K562 (cell line): ENCODE measurements around the gene CASKIN1. TPM values are rescaled to one million over a fixed set of nuclear protein-coding genes. Genes with fewer than 3 reads are reported as not detected.

ENCODE experiments used
- ATAC-seq: fragments of 200-7000 bp; cut with Tn5 transposase; 3 replicates; pipeline ENCODE4 v1.9.1; 2020; ENCODE audit warnings: moderate library complexity
- BruUV-seq: library from RNA; stranded (reverse); fragments of 400-500 nt; replicated peaks from 2 replicates; lab custom pipeline; 2021; lab: Mats Ljungman, UMichigan
- CTCF ChIA-PET: fragments of 300-600 bp; formaldehyde crosslinking; extraction: SDS; loops from one replicate; lab custom pipeline; 2021; ENCODE audit warnings: low intra/inter-chr PET ratio; lab: Yijun Ruan, JAX
- POLR2A ChIA-PET: fragments of 300-600, 350-650 bp; sonication (Branson Sonifier 250); formaldehyde crosslinking; extraction: SDS; loops from one replicate; lab custom pipeline; 2021; ENCODE audit warnings: antibody characterized with exemption, inconsistent platforms; lab: Yijun Ruan, JAX
- DNase-seq, 4 experiments: peaks; one replicate each; pipeline versions ENCODE4 v3.0.0 to v3.0.0-alpha.2; 2011 to 2018; ENCODE audit warnings: low spot score in 3 of 4, mixed read lengths in 3 of 4; ENCODE audit errors: extremely low read depth in 1 of 4
- FAIRE-seq: peaks from 2 replicates; lab custom pipeline; 2011; peaks lifted over from hg19 to GRCh38; lab: Jason Lieb, UNC
- H2AFZ ChIP-seq: 2 replicates; pipeline ENCODE4 v1.6.0; 2011; ENCODE audit warnings: low read depth, low read length, control low read depth, inconsistent platforms
- H3K27ac ChIP-seq: fragments of 200-600 bp; 3 replicates; pipeline ENCODE4 v1.8.0; 2011; ENCODE audit warnings: low read depth, mild to moderate bottlenecking, control low read depth, inconsistent platforms, low read length, moderate library complexity, mixed read lengths; ENCODE audit errors: extremely low read depth
- H3K27me3 ChIP-seq, 2 experiments: fragments of 300-600 bp in 1 of 2; 2 replicates in 1 of 2; 3 replicates in 1 of 2; pipeline versions ENCODE4 v1.6.0 to v1.8.0; 2011; ENCODE audit warnings: inconsistent platforms in 2 of 2, low read length in 2 of 2, mild to moderate bottlenecking in 1 of 2, mixed read lengths in 1 of 2, moderate library complexity in 1 of 2; ENCODE audit not compliant: control insufficient read depth in 2 of 2, insufficient read depth in 2 of 2
- H3K36me3 ChIP-seq: fragments of 300-600 bp; 3 replicates; pipeline ENCODE4 v1.8.0; 2011; ENCODE audit warnings: mild to moderate bottlenecking, low read length, inconsistent platforms; ENCODE audit not compliant: control insufficient read depth, insufficient read depth
- H3K4me1 ChIP-seq, 2 experiments: fragments of 200-600 bp in 1 of 2; replicated peaks in 1 of 2; 2 replicates in 1 of 2; 3 replicates in 1 of 2; pipeline versions ENCODE4 v1.5.1 to v1.8.0; 2011; ENCODE audit warnings: inconsistent platforms in 2 of 2, low read length in 2 of 2, mild to moderate bottlenecking in 1 of 2, mixed read lengths in 1 of 2, moderate library complexity in 1 of 2; ENCODE audit not compliant: control insufficient read depth in 2 of 2, insufficient read depth in 2 of 2
- H3K4me2 ChIP-seq: 2 replicates; pipeline ENCODE4 v1.6.1; 2011; ENCODE audit warnings: low read length, control low read depth, inconsistent platforms, mixed read lengths; ENCODE audit not compliant: insufficient read depth
- H3K4me3 ChIP-seq: fragments of 200-600 bp; sonication (generic), shearing (Covaris generic); 2 replicates; pipeline ENCODE4 v1.5.1; 2016; ENCODE audit warnings: control low read depth, inconsistent platforms
- H3K79me2 ChIP-seq: fragments of 200-600 bp; 3 replicates; pipeline ENCODE4 v1.8.0; 2011; ENCODE audit warnings: low read length, inconsistent platforms; ENCODE audit not compliant: control insufficient read depth, insufficient read depth
- H3K9ac ChIP-seq, 2 experiments: 2 replicates each; pipeline versions ENCODE4 v1.6.0 to v1.6.1; 2011; ENCODE audit warnings: low read depth in 2 of 2, low read length in 2 of 2, control low read depth in 1 of 2, inconsistent platforms in 1 of 2, mild to moderate bottlenecking in 1 of 2, mixed read lengths in 1 of 2; ENCODE audit not compliant: insufficient read depth in 1 of 2
- H3K9me1 ChIP-seq: one replicate; pipeline ENCODE4 v1.6.0; 2011; ENCODE audit warnings: inconsistent platforms, mild to moderate bottlenecking, low read length, moderate library complexity; ENCODE audit not compliant: control insufficient read depth, insufficient read depth
- H3K9me3 ChIP-seq: replicated peaks from 2 replicates; pipeline ENCODE4 v1.5.1; 2011; ENCODE audit warnings: low read depth, low read length, inconsistent platforms; ENCODE audit not compliant: control insufficient read depth, insufficient read depth
- H4K20me1 ChIP-seq: replicated peaks from 2 replicates; pipeline ENCODE4 v1.6.1; 2011; ENCODE audit warnings: low read length, inconsistent platforms, mixed read lengths; ENCODE audit not compliant: control insufficient read depth, insufficient read depth
- ARID1B ChIP-seq: fragments of 450-650 bp; IDR thresholded peaks from 2 replicates; pipeline ENCODE4 v1.6.1; 2016; ENCODE audit warnings: antibody characterized with exemption, mild to moderate bottlenecking, inconsistent platforms
- BCOR ChIP-seq: fragments of 450-650 bp; IDR thresholded peaks from 2 replicates; pipeline ENCODE4 v1.6.1; 2016
- ELF2 ChIP-seq: fragments of 250-450 bp; sonication (Bioruptor Pico); IDR thresholded peaks from 2 replicates; pipeline ENCODE4 v1.5.0; 2021; ENCODE audit warnings: mild to moderate bottlenecking
- ERF ChIP-seq: fragments of 450-650 bp; formaldehyde crosslinking; IDR thresholded peaks from 2 replicates; pipeline ENCODE4 v1.4.0; 2020; ENCODE audit warnings: mild to moderate bottlenecking, mixed read lengths
- FUS ChIP-seq: fragments of 200-400 bp; formaldehyde crosslinking; optimal IDR thresholded peaks from 2 replicates; pipeline ENCODE3; 2017; ENCODE audit warnings: low read depth, low read length
- HNRNPL ChIP-seq: fragments of 200-400 bp; formaldehyde crosslinking; IDR thresholded peaks from 2 replicates; pipeline ENCODE4 v1.6.1; 2017; ENCODE audit warnings: low read depth, mild to moderate bottlenecking, low read length
- KLF16 ChIP-seq: IDR thresholded peaks from 2 replicates; pipeline ENCODE4 v1.6.1; 2016; ENCODE audit warnings: antibody characterized with exemption
- MEIS2 ChIP-seq: fragments of 450-650 bp; IDR thresholded peaks from 2 replicates; pipeline ENCODE4 v1.6.1; 2014; ENCODE audit warnings: mild to moderate bottlenecking; ENCODE audit not compliant: partially characterized antibody
- NCOA4 ChIP-seq: fragments of 450-650 bp; IDR thresholded peaks from 2 replicates; pipeline ENCODE4 v1.6.1; 2018; ENCODE audit warnings: mild to moderate bottlenecking; ENCODE audit not compliant: partially characterized antibody
- NR2C1 ChIP-seq, 2 experiments: fragments of 450-650 bp; IDR thresholded peaks; 2 replicates each; pipeline ENCODE4 v1.6.1; 2017; ENCODE audit warnings: mild to moderate bottlenecking in 2 of 2, antibody characterized with exemption in 1 of 2, inconsistent platforms in 1 of 2, missing compliant biosample characterization in 1 of 2, missing genetic modification characterization in 1 of 2
- POLR2AphosphoS2 ChIP-seq: IDR thresholded peaks from 2 replicates; pipeline ENCODE4 v1.6.1; 2012; ENCODE audit warnings: low read length, improper control_type of control experiment
- RB1 ChIP-seq: fragments of 450-650 bp; IDR thresholded peaks from 2 replicates; pipeline ENCODE4 v1.6.1; 2017; ENCODE audit warnings: low read depth, mild to moderate bottlenecking
- SIRT6 ChIP-seq: IDR thresholded peaks from one replicate; pipeline ENCODE4 v1.6.1; 2012; ENCODE audit warnings: low read depth, mild to moderate bottlenecking, control low read depth, inconsistent platforms, low read length, moderate library complexity
- SMARCB1 ChIP-seq: IDR thresholded peaks from 2 replicates; pipeline ENCODE4 v1.6.1; 2011; ENCODE audit warnings: improper control_type of control experiment, low read depth; ENCODE audit not compliant: insufficient read length
- SNRNP70 ChIP-seq: fragments of 200-400 bp; formaldehyde crosslinking; optimal IDR thresholded peaks from 2 replicates; pipeline ENCODE3; 2017; ENCODE audit warnings: low read depth, low read length
- TFAM ChIP-seq: fragments of 250-450 bp; sonication (Bioruptor Pico); conservative IDR thresholded peaks from 2 replicates; pipeline ENCODE4 v1.5.0; 2021; ENCODE audit warnings: mild to moderate bottlenecking, moderate library complexity
- XRCC3 ChIP-seq: fragments of 450-650 bp; IDR thresholded peaks from 2 replicates; pipeline ENCODE4 v1.6.1; 2017; ENCODE audit warnings: mild to moderate bottlenecking, moderate library complexity
- ZBTB1 ChIP-seq: sonication (generic); formaldehyde crosslinking; IDR thresholded peaks from 2 replicates; pipeline ENCODE4 v1.8.1; 2023; ENCODE audit warnings: missing genetic modification reagents, low read depth, mild to moderate bottlenecking, borderline replicate concordance
- ZNF165 ChIP-seq: fragments of 250-450 bp; sonication (Bioruptor Pico); IDR thresholded peaks from 2 replicates; pipeline ENCODE4 v1.4.0; 2020; ENCODE audit warnings: borderline replicate concordance
- ZNF3 ChIP-seq: fragments of 250-450 bp; sonication (Bioruptor Pico); IDR thresholded peaks from 2 replicates; pipeline ENCODE4 v1.5.0; 2021; ENCODE audit warnings: mild to moderate bottlenecking, moderate library complexity
- ZNF449 ChIP-seq: fragments of 250-450 bp; sonication (Bioruptor Pico); IDR thresholded peaks from 2 replicates; pipeline ENCODE4 v1.8.0; 2022; ENCODE audit warnings: moderate library complexity, mild to moderate bottlenecking, inconsistent platforms
- ZNF644 ChIP-seq: fragments of 200-800 bp; sonication (Bioruptor generic); IDR thresholded peaks from 2 replicates; pipeline ENCODE4 v1.6.1; 2016; ENCODE audit warnings: low read depth, missing genetic modification characterization, missing compliant biosample characterization
- ZNF75A ChIP-seq: fragments of 450-650 bp; formaldehyde crosslinking; IDR thresholded peaks from 2 replicates; pipeline ENCODE4 v1.4.0; 2020; ENCODE audit warnings: mild to moderate bottlenecking
- ZNF766 ChIP-seq: fragments of 200-800 bp; sonication (Bioruptor generic); conservative IDR thresholded peaks from 2 replicates; pipeline ENCODE4 v1.6.1; 2016; ENCODE audit warnings: missing genetic modification characterization, missing compliant biosample characterization
- WGBS: fragments of 100-300 bp; shearing (Covaris generic); methylation state at CpG from one replicate; pipeline ENCODE4 v1.1.6; 2016; ENCODE audit warnings: low coverage, mixed read lengths; ENCODE audit not compliant: insufficient coverage; ENCODE audit errors: missing lambda C conversion rate; 5-methylcytosine and 5-hydroxymethylcytosine counted together
- in situ Hi-C: fragments of 300-500 bp; cut with MboI; formaldehyde crosslinking; loops from 4 replicates; pipeline ENCODE4 v1.15.0; 2018; ENCODE audit warnings: inconsistent platforms, mixed read lengths
- intact Hi-C: fragments of 100-400 bp; cut with micrococcal nuclease; formaldehyde crosslinking; loops from 2 replicates; pipeline ENCODE4 v1.14.2; 2022
- polyA plus RNA-seq, 8 experiments: library from polyadenylated mRNA; depleted of rRNA in 4 of 8; stranded (reverse) in 5 of 8; unstranded in 3 of 8; fragments of >200 nt; fragmentation: Nextera tagmentation in 2 of 8; fragmentation: Illumina TruSeq in 1 of 8; extraction: Ambion mirVana in 2 of 8; extraction: Trizol in 1 of 8; gene quantifications; 2 replicates each; pipeline versions ENCODE4 v1.2.1 to v1.2.3, GENCODE V29; 2011 to 2014; ENCODE audit warnings: inconsistent platforms in 1 of 8, missing spikeins in 1 of 8
- total RNA-seq, 7 experiments: library from RNA; depleted of rRNA in 6 of 7; stranded (reverse); fragments of >200 nt in 6 of 7; fragmentation: Illumina TruSeq in 2 of 7; extraction: Trizol in 2 of 7; gene quantifications; 2 replicates each; pipeline versions ENCODE4 v1.2.1 to v1.2.3, GENCODE V29; 2011 to 2021; ENCODE audit warnings: low replicate concordance in 1 of 7

Gene CASKIN1
- total and polyA plus RNA-seq, 9 of the 15 experiments (the other 6 are each of a cell fraction or from before 2014, with no cell fraction given) = 0.15 to 4.5 (median 1.5) TPM; not detected in 2

GRCh38 chr16:2154533-2155090 is 41.8 kb downstream of the CASKIN1 start:
- intact Hi-C loops (loop anchor here (2.0 kb wide), 1 partner anchor 96 kb away; the partner anchor contains the start of gene ECI1), in situ Hi-C loops (no loop called here)
- H3K4me1 ChIP-seq = peaks cover 29 to 71% of the 10 kb centered on the region in 2 experiments; a peak in 4 of 5 replicates
- H3K4me3 ChIP-seq = peak overlapping the region; percentile 55
- CTCF ChIA-PET = interaction anchor here (0.7 to 2.3 kb wide), 3 partner anchors 114 to 131 kb away, joined by 3 to 15 read pairs (median 4); no protein-coding TSS in a partner anchor
- peak overlapping the region; percentile 90 to 100 for H3K9ac ChIP-seq
- DNase-seq = no peak
- 2% methylated on average over 21 of the region's 23 CpGs for WGBS
- H4K20me1 ChIP-seq = peaks cover 61% of the 10 kb centered on the region
- peaks cover 27% of the 10 kb centered on the region for H3K9me1 ChIP-seq
- H3K36me3 ChIP-seq = peaks cover 55% of the 10 kb centered on the region
- H3K27ac ChIP-seq = peak overlapping the region; percentile 82
- H3K9me3 ChIP-seq = no peaks in the 10 kb centered on the region
- H3K4me2 ChIP-seq = peak overlapping the region; percentile 96
- no peaks in the 10 kb centered on the region for H3K27me3 ChIP-seq
- FAIRE-seq = no peak
- peaks cover 83% of the 10 kb centered on the region for H3K79me2 ChIP-seq
- BruUV-seq = TSS peak; percentile 86
- no peak overlapping the region for H2AFZ ChIP-seq
- no peak for ATAC-seq
- POLR2A ChIA-PET = interaction anchor here (0.6 to 5.1 kb wide), 45 partner anchors 10 to 847 kb away, joined by 3 to 77 read pairs (median 6); partner anchors contain the start of genes BRICD5, E4F1, ECI1 and MLST8
- no peak for TF ChIP-seq KLF16
- TF ChIP-seq NR2C1 (IDR thresholded peaks at IDR 0.05) = 0 out of 2 replicates have a peak, but pooled peaks have one; percentile 11
- TF ChIP-seq NR2C1 (tag; IDR thresholded peaks at IDR 0.05) = no peak
- no peak for TF ChIP-seq TFAM (CRISPR knock-in tag)
- TF ChIP-seq SMARCB1 = no peak
- 0 out of 2 replicates have a peak, but pooled peaks have one; percentile 2 for TF ChIP-seq RB1
- no peak for TF ChIP-seq ZNF644
- no peak for TF ChIP-seq XRCC3
- peak; percentile 40; the same call in 1 of the 2 replicates for TF ChIP-seq ARID1B
- TF ChIP-seq ZBTB1 (CRISPR knock-in tag) = no peak
- 0 out of 2 replicates have a peak, but pooled peaks have one; percentile 11 for TF ChIP-seq ZNF3 (CRISPR knock-in tag)
- TF ChIP-seq NCOA4 = no peak
- TF ChIP-seq FUS = peak; percentile 88
- TF ChIP-seq ZNF766 (CRISPR knock-in tag) = peak; percentile 43; the same call in 1 of the 2 replicates
- TF ChIP-seq ELF2 (CRISPR knock-in tag) = no peak
- TF ChIP-seq ZNF165 (CRISPR knock-in tag) = 0 out of 2 replicates have a peak, but pooled peaks have one; percentile 3
- TF ChIP-seq HNRNPL = peak; percentile 72; the same call in 1 of the 2 replicates
- peak; percentile 43 for TF ChIP-seq MEIS2
- peak; percentile 59 for TF ChIP-seq SIRT6
- 0 out of 2 replicates have a peak, but pooled peaks have one; percentile 4 for TF ChIP-seq ZNF449 (CRISPR knock-in tag)
- TF ChIP-seq BCOR = no peak
- TF ChIP-seq SNRNP70 = peak; percentile 99
- peak; percentile 67; the same call in 1 of the 2 replicates for TF ChIP-seq ERF (CRISPR knock-in tag)
- no peak for TF ChIP-seq ZNF75A (CRISPR knock-in tag)
- peak; percentile 11; the same call in 1 of the 2 replicates for TF ChIP-seq POLR2AphosphoS2
